Measurements from ENCODE around the gene MPP3.

- no peak for TF ChIP-seq CTCF (IDR thresholded peaks at IDR 0.05)
- no peak for TF ChIP-seq POLR2A (IDR thresholded peaks at IDR 0.05)
These were observed 73.1 kb downstream of the MPP3 start for GRCh38 chr17:43759836-43760235.

Measured in testis (tissue), 2 donors.